Smooth muscle cell (in vitro differentiated cells): Measurements from ENCODE around the gene ZNF319. TPM values are rescaled to one million over a fixed set of nuclear protein-coding genes. Genes with fewer than 3 reads are reported as not detected.
A peak's percentile ranks its signal among the peaks of the same experiment; 100 is the strongest.

ENCODE experiments used
- DNase-seq: peaks from one replicate; lab custom pipeline; 2025; ENCODE audit not compliant: unreplicated experiment; lab: John Stamatoyannopoulos, UW
- H2AFZ ChIP-seq: fragments of 200-600 bp; sonication (generic); 2 replicates; pipeline ENCODE4 v1.6.0; 2016; ENCODE audit warnings: antibody characterized with exemption, low read depth, mild to moderate bottlenecking
- H3F3A ChIP-seq: fragments of 200-600 bp; sonication (generic); 2 replicates; pipeline ENCODE4 v1.6.0; 2017; ENCODE audit warnings: antibody characterized with exemption, low read depth
- H3K27ac ChIP-seq: fragments of 200-600 bp; sonication (generic); 2 replicates; pipeline ENCODE4 v1.5.1; 2016; ENCODE audit warnings: low read depth, mild to moderate bottlenecking
- H3K27me3 ChIP-seq: fragments of 200-600 bp; sonication (generic); 2 replicates; pipeline ENCODE4 v1.6.1; 2016; ENCODE audit warnings: low read depth, mild to moderate bottlenecking
- H3K36me3 ChIP-seq: fragments of 200-600 bp; sonication (generic); 2 replicates; pipeline ENCODE4 v1.5.1; 2016; ENCODE audit warnings: low read depth
- H3K4me1 ChIP-seq: fragments of 200-600 bp; sonication (generic); 2 replicates; pipeline ENCODE4 v1.5.1; 2016; ENCODE audit warnings: low read depth
- H3K4me2 ChIP-seq: fragments of 200-600 bp; sonication (generic); 2 replicates; pipeline ENCODE4 v1.6.0; 2016; ENCODE audit warnings: mild to moderate bottlenecking
- H3K4me3 ChIP-seq: fragments of 200-600 bp; sonication (generic); 2 replicates; pipeline ENCODE4 v1.5.1; 2016; ENCODE audit warnings: mild to moderate bottlenecking
- H3K79me2 ChIP-seq: fragments of 200-600 bp; sonication (generic); 2 replicates; pipeline ENCODE4 v1.6.0; 2016; ENCODE audit warnings: low read depth, mild to moderate bottlenecking
- H3K9ac ChIP-seq: fragments of 200-600 bp; sonication (generic); 2 replicates; pipeline ENCODE4 v1.6.0; 2016; ENCODE audit warnings: low read depth
- H3K9me3 ChIP-seq: fragments of 200-600 bp; sonication (generic); replicated peaks from 2 replicates; pipeline ENCODE4 v1.5.1; 2016; ENCODE audit warnings: low read depth
- H4K20me1 ChIP-seq: fragments of 200-600 bp; sonication (generic); 2 replicates; pipeline ENCODE4 v1.6.0; 2016; ENCODE audit warnings: low read depth
- CTCF ChIP-seq: fragments of 200-600 bp; sonication (generic); IDR thresholded peaks from 2 replicates; pipeline ENCODE4 v1.5.1; 2017; ENCODE audit warnings: borderline replicate concordance, mild to moderate bottlenecking, antibody characterized with exemption; ENCODE audit not compliant: insufficient read depth, poor library complexity, severe bottlenecking
- WGBS: methylation state at CpG from one replicate; pipeline ENCODE4 v1.1.7; 2016; ENCODE audit warnings: low lambda C conversion rate; 5-methylcytosine and 5-hydroxymethylcytosine counted together
- polyA plus RNA-seq: library from polyadenylated mRNA; unstranded; fragments of >200 nt; fragmentation: Nextera tagmentation; extraction: Ambion mirVana; gene quantifications from 2 replicates; pipeline ENCODE4 v1.2.1, GENCODE V29; 2016
- total RNA-seq: library from RNA; depleted of rRNA; stranded (reverse); fragments of >200 nt; gene quantifications from 2 replicates; pipeline ENCODE4 v1.2.3, GENCODE V29; 2014

ZNF319 gene
- total and polyA plus RNA-seq, 2 experiments from 2014 or later: 3.1 to 4.0 TPM

- DNase-seq: no peak
- 38% methylated on average over 10 of the region's 10 CpGs for WGBS
- no peak for TF ChIP-seq CTCF
- Histone ChIP-seq H3F3A (peaks cover 4% of the 10 kb centered on the region), H3K27ac (no peak overlapping the region), H3K36me3 (no peaks in the 10 kb centered on the region), H3K4me1 (peaks cover 14% of the 10 kb centered on the region), H3K9ac (no peak overlapping the region), H3K9me3 (no peaks in the 10 kb centered on the region), H4K20me1 (peaks cover 12% of the 10 kb centered on the region), H3K27me3 (no peaks in the 10 kb centered on the region), H3K4me3 (peak overlapping the region; percentile 88), H2AFZ (peak overlapping the region; percentile 92), H3K79me2 (peaks cover under 1% of the 10 kb centered on the region), H3K4me2 (peak overlapping the region; percentile 99)
Measured at GRCh38 chr16:58001781-58002415, 1.4 kb upstream of the ZNF319 start.

GRCh38 chr16:58000706-58001676 is 519 bp upstream of the ZNF319 start, which contains the start of gene USB1:
TSS of gene USB1 (plus strand) at chr16:58001407. CDS start at chr16:58001484, 77 bp downstream.
- peak within 1 kb of the TSS; percentile 57 for H3K9ac ChIP-seq
- H3K4me3 ChIP-seq: peak within 1 kb of the TSS; percentile 88
- peak within 1 kb of the TSS; percentile 92 for H2AFZ ChIP-seq
- no peaks in the 10 kb centered on the region for H3K79me2 ChIP-seq
- peak within 1 kb of the TSS; percentile 28 for H3K27ac ChIP-seq
- WGBS: 1% methylated on average over 38 of the region's 81 CpGs
- TF ChIP-seq CTCF: peak; percentile 64
- DNase-seq: peak; percentile 63
- H3K4me1 ChIP-seq: peaks cover 14% of the 10 kb centered on the region
- no peaks in the 10 kb centered on the region for H3K27me3 ChIP-seq
- H3F3A ChIP-seq: peaks cover 4% of the 10 kb centered on the region
- H3K4me2 ChIP-seq: peak within 1 kb of the TSS; percentile 99
- H3K36me3 ChIP-seq: no peaks in the 10 kb centered on the region
- peaks cover 12% of the 10 kb centered on the region for H4K20me1 ChIP-seq
- H3K9me3 ChIP-seq: no peaks in the 10 kb centered on the region

GRCh38 chr16:57999366-57999970 is 1.0 kb downstream of the ZNF319 start:
- H4K20me1 ChIP-seq: peaks cover 18% of the 10 kb centered on the region
- no peak for DNase-seq
- H3K4me3 ChIP-seq: peak overlapping the region; percentile 88
- no peak for TF ChIP-seq CTCF
- H3K27me3 ChIP-seq: no peaks in the 10 kb centered on the region
- peak overlapping the region; percentile 70 for H3K9ac ChIP-seq
- no peak overlapping the region for H3K27ac ChIP-seq
- no peaks in the 10 kb centered on the region for H3K36me3 ChIP-seq
- peaks cover 19% of the 10 kb centered on the region for H3K4me1 ChIP-seq
- H2AFZ ChIP-seq: no peak overlapping the region
- H3K4me2 ChIP-seq: peak overlapping the region; percentile 99
- 38% methylated on average over 6 of the region's 6 CpGs for WGBS
- H3F3A ChIP-seq: peaks cover 4% of the 10 kb centered on the region
- H3K9me3 ChIP-seq: no peaks in the 10 kb centered on the region
- no peaks in the 10 kb centered on the region for H3K79me2 ChIP-seq
